PC-9 (cell line): ENCODE results near the gene ACTG1. TPM values are rescaled to one million over a fixed set of nuclear protein-coding genes. Genes with fewer than 3 reads are reported as not detected.
A peak's percentile ranks its signal among the peaks of the same experiment; 100 is the strongest.

Experiments
- BruUV-seq: library from RNA; stranded (reverse); fragments of 400-500 nt; replicated peaks from 2 replicates; lab custom pipeline; 2021; lab: Mats Ljungman, UMichigan
- CTCF ChIA-PET: fragments of 300-600 bp; sonication (Branson Sonifier 250); formaldehyde crosslinking; loops from one replicate; lab custom pipeline; 2022; ENCODE audit warnings: antibody characterized with exemption; lab: Charles Lee
- POLR2A ChIA-PET: fragments of 300-600 bp; sonication (Branson Sonifier 250); formaldehyde crosslinking; loops from one replicate; lab custom pipeline; 2022; ENCODE audit warnings: antibody characterized with exemption; ENCODE audit not compliant: unreplicated experiment; lab: Charles Lee
- DNase-seq, 2 experiments: peaks; one replicate each; pipeline versions ENCODE4 v3.0.0 to v3.0.0-alpha.2; 2015 to 2022; ENCODE audit warnings: mixed read lengths in 1 of 2
- H2AFZ ChIP-seq: fragments of 200-600 bp; sonication (generic); 2 replicates; pipeline ENCODE4 v1.8.1; 2017; ENCODE audit warnings: antibody characterized with exemption
- H3F3A ChIP-seq: fragments of 200-600 bp; sonication (generic); 2 replicates; pipeline ENCODE4 v1.8.1; 2017; ENCODE audit warnings: antibody characterized with exemption, mild to moderate bottlenecking, low read depth; ENCODE audit not compliant: insufficient read depth
- H3K27ac ChIP-seq: fragments of 200-600 bp; sonication (generic); 2 replicates; pipeline ENCODE4 v1.6.1; 2016; ENCODE audit warnings: mixed run types
- H3K27me3 ChIP-seq: fragments of 200-600 bp; sonication (generic); 2 replicates; pipeline ENCODE4 v1.6.1; 2016; ENCODE audit warnings: low read depth, mixed run types; ENCODE audit not compliant: insufficient read depth
- H3K36me3 ChIP-seq: fragments of 200-600 bp; sonication (generic); 2 replicates; pipeline ENCODE4 v1.6.1; 2016; ENCODE audit warnings: low read depth, mixed run types
- H3K4me1 ChIP-seq: fragments of 200-600 bp; sonication (generic); replicated peaks from 2 replicates; pipeline ENCODE4 v1.6.1; 2016; ENCODE audit warnings: mixed run types; ENCODE audit not compliant: insufficient read depth
- H3K4me2 ChIP-seq: fragments of 200-600 bp; sonication (generic); 2 replicates; pipeline ENCODE4 v1.6.1; 2017; ENCODE audit warnings: mixed run types
- H3K4me3 ChIP-seq: fragments of 200-600 bp; sonication (generic); 2 replicates; pipeline ENCODE4 v1.6.1; 2016; ENCODE audit warnings: mixed run types
- H3K79me2 ChIP-seq: fragments of 200-600 bp; sonication (generic); 2 replicates; pipeline ENCODE4 v1.6.1; 2017; ENCODE audit warnings: low read depth, mixed run types
- H3K9me2 ChIP-seq: fragments of 200-600 bp; sonication (generic); 2 replicates; pipeline ENCODE4 v1.8.1; 2017; ENCODE audit warnings: mild to moderate bottlenecking; ENCODE audit not compliant: insufficient read depth
- H3K9me3 ChIP-seq: fragments of 200-600 bp; sonication (generic); 2 replicates; pipeline ENCODE4 v1.8.1; 2016; ENCODE audit warnings: low read depth; ENCODE audit not compliant: insufficient read depth
- H4K20me1 ChIP-seq: fragments of 200-600 bp; sonication (generic); 2 replicates; pipeline ENCODE4 v1.8.1; 2017; ENCODE audit not compliant: insufficient read depth
- EZH2 ChIP-seq: fragments of 200-600 bp; sonication (generic); IDR thresholded peaks from 2 replicates; pipeline ENCODE4 v1.8.0; 2017; ENCODE audit warnings: antibody characterized with exemption, low read depth
- intact Hi-C: fragments of 100-400 bp; cut with micrococcal nuclease; formaldehyde crosslinking; loops from one replicate; pipeline ENCODE4 v1.10.0; 2022; ENCODE audit not compliant: unreplicated experiment
- total RNA-seq: library from RNA; stranded (reverse); gene quantifications from 2 replicates; pipeline ENCODE4 v1.2.3, GENCODE V29; 2021
- TF ChIP-seq, protein P1 (sequence below): fragments of 200-600 bp; sonication (generic); conservative IDR thresholded peaks from 2 replicates; pipeline ENCODE4 v1.6.1; 2017; ENCODE audit warnings: mixed run types, antibody characterized with exemption, mild to moderate bottlenecking, moderate library complexity

ACTG1 gene
- total RNA-seq, 1 experiment from 2014 or later = 3,629 TPM

DNA sequence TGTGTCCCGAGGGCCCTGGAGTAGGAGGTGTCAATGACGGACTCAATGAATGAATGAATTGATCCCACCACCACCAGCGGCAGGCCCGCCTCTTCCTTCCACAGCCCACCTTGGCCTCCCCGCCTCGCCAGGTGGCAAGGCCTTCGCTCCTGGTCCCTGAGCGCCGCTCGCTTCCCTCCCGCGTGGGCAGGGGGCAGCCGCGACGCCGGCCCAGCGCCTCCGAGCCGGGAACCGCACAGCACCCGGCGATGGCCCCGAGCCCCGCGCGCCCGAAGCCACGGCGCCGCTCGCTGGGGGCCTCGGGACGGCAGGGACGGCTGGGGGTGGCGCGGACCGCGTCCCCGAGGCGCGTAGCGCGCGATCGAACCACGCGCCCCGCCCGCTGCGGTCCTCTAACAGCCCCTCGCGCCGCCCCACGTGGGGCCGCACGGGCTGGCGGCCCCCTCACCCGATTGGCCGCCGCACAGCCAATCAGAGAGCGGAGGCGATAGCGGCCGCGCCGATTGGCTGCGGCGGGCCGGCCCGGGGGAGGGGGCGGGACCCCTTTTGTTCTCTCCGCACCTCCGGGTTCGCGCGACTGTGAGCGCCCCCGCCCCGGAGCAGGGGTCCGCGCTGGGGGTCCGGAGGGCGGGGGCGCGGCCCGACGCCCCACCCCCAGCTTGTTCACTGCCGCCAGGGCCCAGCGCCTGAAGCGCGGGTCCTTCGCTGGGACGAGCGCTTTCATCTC is 31.4 kb downstream of the ACTG1 start:
- Histone ChIP-seq H3K4me2 (no peak overlapping the region), H3F3A (no peaks in the 10 kb centered on the region), H3K4me1 (no peaks in the 10 kb centered on the region), H3K36me3 (no peaks in the 10 kb centered on the region), H3K79me2 (no peaks in the 10 kb centered on the region), H4K20me1 (no peaks in the 10 kb centered on the region), H2AFZ (no peak overlapping the region), H3K9me2 (no peaks in the 10 kb centered on the region), H3K4me3 (no peak overlapping the region), H3K27me3 (no peaks in the 10 kb centered on the region), H3K27ac (no peak overlapping the region), H3K9me3 (no peaks in the 10 kb centered on the region)
- CTCF ChIA-PET = no interaction called here
- POLR2A ChIA-PET = no interaction called here
- BruUV-seq = no TSS peak
- intact Hi-C loops = loop anchor here (5.0 kb wide), 1 partner anchor 59 kb away; no protein-coding TSS in a partner anchor
- no peak for TF ChIP-seq EZH2
- TF ChIP-seq, protein P1, sequence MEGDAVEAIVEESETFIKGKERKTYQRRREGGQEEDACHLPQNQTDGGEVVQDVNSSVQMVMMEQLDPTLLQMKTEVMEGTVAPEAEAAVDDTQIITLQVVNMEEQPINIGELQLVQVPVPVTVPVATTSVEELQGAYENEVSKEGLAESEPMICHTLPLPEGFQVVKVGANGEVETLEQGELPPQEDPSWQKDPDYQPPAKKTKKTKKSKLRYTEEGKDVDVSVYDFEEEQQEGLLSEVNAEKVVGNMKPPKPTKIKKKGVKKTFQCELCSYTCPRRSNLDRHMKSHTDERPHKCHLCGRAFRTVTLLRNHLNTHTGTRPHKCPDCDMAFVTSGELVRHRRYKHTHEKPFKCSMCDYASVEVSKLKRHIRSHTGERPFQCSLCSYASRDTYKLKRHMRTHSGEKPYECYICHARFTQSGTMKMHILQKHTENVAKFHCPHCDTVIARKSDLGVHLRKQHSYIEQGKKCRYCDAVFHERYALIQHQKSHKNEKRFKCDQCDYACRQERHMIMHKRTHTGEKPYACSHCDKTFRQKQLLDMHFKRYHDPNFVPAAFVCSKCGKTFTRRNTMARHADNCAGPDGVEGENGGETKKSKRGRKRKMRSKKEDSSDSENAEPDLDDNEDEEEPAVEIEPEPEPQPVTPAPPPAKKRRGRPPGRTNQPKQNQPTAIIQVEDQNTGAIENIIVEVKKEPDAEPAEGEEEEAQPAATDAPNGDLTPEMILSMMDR = no peak
- DNase-seq = no peak

DNA sequence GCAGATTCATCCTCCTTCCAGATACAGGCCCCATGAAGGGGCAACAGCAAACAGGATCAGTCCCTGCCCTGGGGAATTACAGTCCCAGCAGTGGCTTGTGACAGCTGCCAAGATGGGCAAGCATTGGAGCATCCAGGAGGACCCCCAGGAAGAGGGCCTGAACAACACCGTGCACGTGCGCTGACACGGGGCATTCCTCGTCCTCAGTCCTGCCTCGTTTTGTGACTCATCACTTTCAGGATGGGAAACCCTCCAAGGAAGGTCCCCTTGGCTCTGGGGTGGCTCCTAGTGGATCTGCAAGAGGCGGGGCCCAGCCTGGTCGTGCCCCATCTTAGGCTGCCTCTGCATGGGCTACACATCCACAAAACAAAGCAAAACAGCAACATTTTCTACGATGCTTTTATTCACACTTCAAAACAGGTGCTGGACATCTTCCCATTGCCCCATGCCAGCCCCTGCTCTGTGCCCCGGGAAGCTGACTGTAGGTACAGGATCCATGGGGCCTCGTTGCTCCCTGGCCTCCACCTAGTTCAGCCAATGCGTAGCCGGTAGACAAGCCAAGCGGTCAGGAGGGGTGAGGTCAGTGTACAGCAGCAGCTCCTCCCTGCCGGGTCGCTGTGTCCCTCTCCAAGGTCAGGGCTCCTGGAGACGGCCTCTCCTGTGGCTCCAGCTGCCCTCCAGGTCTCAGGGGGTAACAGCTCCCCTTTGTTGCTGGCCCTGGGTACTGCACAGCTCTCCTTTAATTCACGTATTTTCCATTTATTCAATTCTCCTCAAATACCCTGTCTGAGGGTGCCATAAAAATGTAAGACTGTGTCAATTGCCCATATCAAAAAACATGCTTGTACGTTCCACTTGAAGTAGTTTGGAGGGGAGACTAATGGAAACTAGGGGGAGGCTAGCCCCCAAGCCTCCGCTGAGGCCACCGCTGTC is 32.2 kb downstream of the ACTG1 start:
- Histone ChIP-seq H2AFZ (no peak overlapping the region), H4K20me1 (no peaks in the 10 kb centered on the region), H3K4me1 (no peaks in the 10 kb centered on the region), H3K27me3 (no peaks in the 10 kb centered on the region), H3K4me3 (no peak overlapping the region), H3K36me3 (no peaks in the 10 kb centered on the region), H3F3A (no peaks in the 10 kb centered on the region), H3K9me2 (no peaks in the 10 kb centered on the region), H3K4me2 (no peak overlapping the region), H3K79me2 (no peaks in the 10 kb centered on the region), H3K9me3 (no peaks in the 10 kb centered on the region), H3K27ac (no peak overlapping the region)
- POLR2A ChIA-PET = no interaction called here
- BruUV-seq = no TSS peak
- no peak for TF ChIP-seq EZH2
- TF ChIP-seq, protein P1 = no peak
- peak in 1 of 2 experiments; percentile 48 for DNase-seq
- intact Hi-C loops = loop anchor here (5.0 kb wide), 1 partner anchor 58 kb away; no protein-coding TSS in a partner anchor
- CTCF ChIA-PET = no interaction called here

DNA sequence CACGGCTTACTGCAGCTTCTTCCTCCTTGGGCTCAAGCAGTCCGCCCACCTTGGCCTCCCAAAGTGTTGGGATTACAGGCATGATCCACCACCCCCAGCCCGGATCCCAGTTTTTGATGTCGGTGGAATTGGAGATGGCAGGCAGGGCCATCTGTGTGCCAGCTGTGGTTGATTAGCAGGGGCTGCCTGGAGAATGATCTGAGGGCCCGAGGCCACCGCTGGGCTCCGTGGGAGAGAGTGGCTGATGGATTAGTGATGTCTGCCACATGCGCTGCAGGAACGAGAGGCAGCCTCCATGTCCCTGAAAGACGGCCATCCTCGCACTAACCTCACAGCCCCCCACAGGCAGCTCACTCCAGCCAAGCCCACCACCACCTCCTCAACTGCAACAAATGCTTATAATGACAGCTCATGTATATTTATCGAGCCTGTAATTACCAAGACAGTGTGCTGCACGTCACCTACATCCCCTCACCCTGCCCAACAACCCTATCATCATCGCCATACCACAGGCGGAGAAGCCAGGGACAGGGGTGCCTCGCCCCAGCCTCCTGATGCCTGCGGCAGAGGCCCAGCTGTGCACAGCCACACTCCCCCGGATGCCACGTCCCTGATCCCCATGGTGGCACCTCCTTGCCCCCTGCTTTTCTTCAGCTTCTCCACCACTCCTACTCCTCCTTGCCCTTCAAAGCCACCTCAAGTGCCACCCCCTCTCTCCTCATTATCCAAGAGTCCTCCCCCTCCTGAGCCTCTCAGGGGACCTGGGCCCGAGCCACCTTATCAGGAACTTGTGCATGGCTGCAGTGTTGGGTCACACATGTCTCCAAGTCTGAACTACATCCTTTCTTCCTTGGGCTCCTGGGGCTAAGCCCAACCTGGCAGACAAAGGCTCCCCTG is 33.2 kb downstream of the ACTG1 start:
- no peak for DNase-seq
- intact Hi-C loops = loop anchor here (5.0 kb wide), 1 partner anchor 57 kb away; no protein-coding TSS in a partner anchor
- no peaks in the 10 kb centered on the region for H3K79me2 ChIP-seq
- H3K9me2 ChIP-seq = no peaks in the 10 kb centered on the region
- no peak overlapping the region for H3K4me2 ChIP-seq
- POLR2A ChIA-PET = no interaction called here
- no TSS peak for BruUV-seq
- H3K27me3 ChIP-seq = no peaks in the 10 kb centered on the region
- no peak overlapping the region for H2AFZ ChIP-seq
- no peak overlapping the region for H3K27ac ChIP-seq
- H3K4me3 ChIP-seq = no peak overlapping the region
- no peaks in the 10 kb centered on the region for H4K20me1 ChIP-seq
- H3K36me3 ChIP-seq = no peaks in the 10 kb centered on the region
- no peaks in the 10 kb centered on the region for H3F3A ChIP-seq
- no peaks in the 10 kb centered on the region for H3K4me1 ChIP-seq
- CTCF ChIA-PET = interaction anchor here (0.6 kb wide), 1 partner anchor 30 kb away, joined by 4 read pairs; no protein-coding TSS in a partner anchor
- no peaks in the 10 kb centered on the region for H3K9me3 ChIP-seq
- TF ChIP-seq, protein P1 = no peak
- TF ChIP-seq EZH2 = no peak
